Activated CD4-positive, alpha-beta T cell treated with anti-CD3 and anti-CD28 coated beads, Interleukin-2, amount 50 U/mL, for 16 hours (primary cell): Measurements from ENCODE around the gene LRRC10B.

Experiments used
- DNase-seq: peaks from one replicate; pipeline ENCODE4 v3.0.0-alpha.2; 2020

The LRRC10B gene

GRCh38 chr11:61510166-61510919 is 1.8 kb downstream of the LRRC10B start:
- DNase-seq = no peak

GRCh38 chr11:61510974-61511373 is 2.4 kb downstream of the LRRC10B start:
- no peak for DNase-seq

GRCh38 chr11:61511383-61511782 is 2.8 kb downstream of the LRRC10B start:
- no peak for DNase-seq

- no peak for DNase-seq
Measured at GRCh38 chr11:61512435-61512834, 3.9 kb downstream of the LRRC10B start.

- DNase-seq = no peak
Measured at GRCh38 chr11:61513143-61513765, 4.7 kb downstream of the LRRC10B start.

GRCh38 chr11:61514050-61514917 is 5.7 kb downstream of the LRRC10B start:
- DNase-seq = no peak

GRCh38 chr11:61515686-61516085 is 7.1 kb downstream of the LRRC10B start:
- no peak for DNase-seq

GRCh38 chr11:61516191-61516590 is 7.6 kb downstream of the LRRC10B start:
- no peak for DNase-seq

- peak; percentile 41 for DNase-seq
Measured at GRCh38 chr11:61516675-61517572, 8.4 kb downstream of the LRRC10B start.

GRCh38 chr11:61518032-61518795 is 9.7 kb downstream of the LRRC10B start:
- DNase-seq = no peak

GRCh38 chr11:61522881-61523280 is 14.3 kb downstream of the LRRC10B start:
- no peak for DNase-seq

- no peak for DNase-seq
Measured at GRCh38 chr11:61524446-61524845, 15.9 kb downstream of the LRRC10B start.

GRCh38 chr11:61524963-61525587 is 16.5 kb downstream of the LRRC10B start:
- no peak for DNase-seq

- DNase-seq = no peak
Measured at GRCh38 chr11:61526229-61526628, 17.7 kb downstream of the LRRC10B start.

- DNase-seq = no peak
Measured at GRCh38 chr11:61526956-61527731, 18.6 kb downstream of the LRRC10B start.

- no peak for DNase-seq
Measured at GRCh38 chr11:61528114-61528513, 19.6 kb downstream of the LRRC10B start.

GRCh38 chr11:61529537-61530225 is 21.1 kb downstream of the LRRC10B start:
- no peak for DNase-seq

- no peak for DNase-seq
Measured at GRCh38 chr11:61531044-61531443, 22.5 kb downstream of the LRRC10B start.

GRCh38 chr11:61532134-61533038 is 23.8 kb downstream of the LRRC10B start:
- DNase-seq = peak; percentile 51
